PC-3 (cell line): ENCODE data around the gene WDFY4. TPM values are rescaled to one million over a fixed set of nuclear protein-coding genes. Genes with fewer than 3 reads are reported as not detected.

ENCODE experiments used
- ATAC-seq: fragments of 200-7000 bp; cut with Tn5 transposase; 2 replicates; pipeline ENCODE4 v1.9.1; 2020; ENCODE audit warnings: mild to moderate bottlenecking, moderate library complexity
- BruUV-seq: library from RNA; stranded (reverse); fragments of 400-500 nt; replicated peaks from 2 replicates; lab custom pipeline; 2021; lab: Mats Ljungman, UMichigan
- CTCF ChIA-PET: fragments of 300-600 bp; sonication (Branson Sonifier 250); formaldehyde crosslinking; loops from one replicate; lab custom pipeline; 2022; ENCODE audit warnings: antibody characterized with exemption; lab: Charles Lee
- POLR2A ChIA-PET: fragments of 300-600 bp; sonication (Branson Sonifier 250); formaldehyde crosslinking; loops from one replicate; lab custom pipeline; 2022; ENCODE audit warnings: antibody characterized with exemption; ENCODE audit not compliant: unreplicated experiment; lab: Charles Lee
- DNase-seq: peaks from one replicate; pipeline ENCODE4 v3.0.0-alpha.2; 2015
- H2AFZ ChIP-seq: fragments of 300-600 bp; sonication (generic); 2 replicates; pipeline ENCODE4 v1.6.0; 2016; ENCODE audit warnings: antibody characterized with exemption, low read length
- H3F3A ChIP-seq: fragments of 300-600 bp; sonication (generic); one replicate; pipeline ENCODE4 v1.6.0; 2017; ENCODE audit warnings: antibody characterized with exemption, low read length, control low read depth, mild to moderate bottlenecking; ENCODE audit not compliant: unreplicated experiment
- H3K27ac ChIP-seq: fragments of 300-600 bp; sonication (generic); 2 replicates; pipeline ENCODE4 v1.5.1; 2016; ENCODE audit warnings: mild to moderate bottlenecking, low read length
- H3K27me3 ChIP-seq: fragments of 300-600 bp; sonication (generic); 2 replicates; pipeline ENCODE4 v1.6.1; 2016; ENCODE audit warnings: low read length, mixed read lengths
- H3K36me3 ChIP-seq: fragments of 300-600 bp; sonication (generic); 2 replicates; pipeline ENCODE4 v1.6.1; 2016; ENCODE audit warnings: low read depth, mixed run types, low read length, mixed read lengths
- H3K4me1 ChIP-seq: fragments of 300-600 bp; sonication (generic); 2 replicates; pipeline ENCODE4 v1.5.1; 2016; ENCODE audit warnings: low read length; ENCODE audit not compliant: insufficient read depth
- H3K4me2 ChIP-seq: fragments of 300-600 bp; sonication (generic); 2 replicates; pipeline ENCODE4 v1.6.0; 2016; ENCODE audit warnings: low read length
- H3K4me3 ChIP-seq: fragments of 300-600 bp; sonication (generic); 2 replicates; pipeline ENCODE4 v1.5.1; 2016; ENCODE audit warnings: mild to moderate bottlenecking, low read length, mixed read lengths
- H3K79me2 ChIP-seq: fragments of 300-600 bp; sonication (generic); 2 replicates; pipeline ENCODE4 v1.6.1; 2017; ENCODE audit warnings: low read length, mixed read lengths
- H3K9ac ChIP-seq: fragments of 300-600 bp; sonication (generic); 2 replicates; pipeline ENCODE4 v1.6.0; 2016; ENCODE audit warnings: mild to moderate bottlenecking, low read length
- H3K9me2 ChIP-seq: fragments of 300-600 bp; sonication (generic); replicated peaks from 2 replicates; pipeline ENCODE4 v1.6.1; 2016; ENCODE audit warnings: mixed run types, low read length, mixed read lengths
- H3K9me3 ChIP-seq: fragments of 300-600 bp; sonication (generic); 2 replicates; pipeline ENCODE4 v1.6.1; 2016; ENCODE audit warnings: low read length, mixed read lengths
- H4K20me1 ChIP-seq: fragments of 300-600 bp; sonication (generic); 2 replicates; pipeline ENCODE4 v1.6.1; 2016; ENCODE audit warnings: low read length, mixed read lengths
- CTCF ChIP-seq: fragments of 300-600 bp; sonication (generic); conservative IDR thresholded peaks from 2 replicates; pipeline ENCODE4 v1.5.1; 2017; ENCODE audit warnings: antibody characterized with exemption, low read depth, mild to moderate bottlenecking, low read length
- EZH2 ChIP-seq: fragments of 300-600 bp; sonication (generic); IDR thresholded peaks from one replicate; pipeline ENCODE4 v1.6.1; 2017; ENCODE audit warnings: antibody characterized with exemption, mild to moderate bottlenecking, low read length; ENCODE audit not compliant: unreplicated experiment
- EZH2phosphoT487 ChIP-seq: fragments of 300-600 bp; sonication (generic); IDR thresholded peaks from 2 replicates; pipeline ENCODE4 v1.6.1; 2018; ENCODE audit warnings: mild to moderate bottlenecking, antibody characterized with exemption, low read length, borderline replicate concordance
- intact Hi-C: fragments of 100-400 bp; cut with micrococcal nuclease; formaldehyde crosslinking; loops from 2 replicates; pipeline ENCODE4 v1.9.0; 2023
- total RNA-seq: library from RNA; depleted of rRNA; stranded (reverse); fragments of >200 nt; gene quantifications from 2 replicates; pipeline ENCODE4 v1.2.3, GENCODE V29; 2014

WDFY4 gene
- total RNA-seq, 1 experiment from 2014 or later, result not detected

DNA sequence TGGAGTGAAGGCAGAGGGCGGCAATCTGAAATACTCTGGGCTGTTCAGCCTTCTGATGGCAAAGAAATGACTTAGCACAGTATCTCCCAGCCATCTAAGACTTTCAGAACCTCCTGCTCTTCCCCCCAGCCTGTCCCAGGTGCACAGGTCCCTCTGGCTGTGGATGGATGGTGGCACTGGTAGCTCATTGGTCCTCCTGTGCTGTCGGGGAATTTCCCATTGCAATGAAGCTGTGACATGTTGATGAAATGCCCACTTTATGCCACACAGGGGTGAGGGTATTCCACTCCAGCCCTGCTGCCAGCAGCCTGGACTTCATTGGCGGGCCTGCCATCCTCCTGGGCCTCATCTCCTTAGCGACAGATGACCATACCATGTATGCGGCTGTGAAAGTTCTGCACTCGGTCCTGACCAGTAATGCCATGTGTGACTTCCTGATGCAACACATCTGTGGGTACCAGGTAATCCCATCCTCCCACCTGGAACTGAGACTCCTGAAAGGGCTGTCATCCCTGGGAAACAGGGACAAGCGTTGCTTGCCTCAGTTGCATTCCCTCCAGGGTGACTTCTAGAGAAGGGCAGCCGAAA is 105.9 kb downstream of the WDFY4 start:
- no peak overlapping the region for H3K4me2 ChIP-seq
- BruUV-seq, result no TSS peak
- ChIA-PET POLR2A (no interaction called here), CTCF (no interaction called here)
- H3K4me1 ChIP-seq, result no peaks in the 10 kb centered on the region
- H3K9me2 ChIP-seq, result no peaks in the 10 kb centered on the region
- H4K20me1 ChIP-seq, result no peaks in the 10 kb centered on the region
- peaks cover 7% of the 10 kb centered on the region for H3K9me3 ChIP-seq
- TF ChIP-seq CTCF, result no peak
- no peak for TF ChIP-seq EZH2
- no peak for TF ChIP-seq EZH2phosphoT487
- intact Hi-C loops, result no loop called here
- H3K36me3 ChIP-seq, result no peaks in the 10 kb centered on the region
- no peak for ATAC-seq
- peaks cover 72% of the 10 kb centered on the region for H3K27me3 ChIP-seq
- no peaks in the 10 kb centered on the region for H3F3A ChIP-seq
- no peak overlapping the region for H3K27ac ChIP-seq
- H3K4me3 ChIP-seq, result no peak overlapping the region
- no peak overlapping the region for H2AFZ ChIP-seq
- DNase-seq, result no peak
- H3K9ac ChIP-seq, result no peak overlapping the region
- no peaks in the 10 kb centered on the region for H3K79me2 ChIP-seq

DNA sequence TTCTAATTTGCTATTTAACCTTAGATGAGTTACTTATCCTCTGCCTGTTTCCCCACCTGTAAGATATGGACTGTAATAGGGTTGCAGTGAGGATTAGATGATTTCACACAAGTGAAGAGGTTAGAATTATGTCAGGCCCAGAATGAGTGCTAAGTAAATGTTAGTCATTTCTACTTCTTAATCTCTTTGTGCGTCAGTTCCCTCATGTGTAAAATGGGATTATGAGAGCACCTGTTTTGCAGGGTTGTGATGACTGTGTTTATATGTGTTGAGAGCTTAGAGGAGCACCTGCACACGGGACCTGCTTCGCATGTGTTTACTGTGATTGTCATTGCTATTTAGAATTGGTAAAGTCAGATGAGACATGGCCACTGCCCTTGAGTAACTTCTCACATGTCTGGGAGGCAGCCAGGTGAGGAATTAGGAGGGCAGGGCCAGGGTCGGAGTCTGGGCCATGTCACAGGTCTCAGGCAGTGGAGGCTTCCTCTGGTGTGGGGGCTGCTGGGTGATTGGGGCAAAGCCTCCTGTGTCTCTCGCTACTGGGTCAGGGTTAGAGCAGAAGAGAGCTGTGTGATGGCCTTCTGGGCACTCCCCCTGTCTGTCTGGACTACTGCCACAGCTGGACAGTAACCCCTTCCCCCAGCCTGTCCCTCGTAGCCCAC is 106.7 kb downstream of the WDFY4 start:
- TF ChIP-seq EZH2phosphoT487 (no peak), EZH2 (no peak)
- no peak for ATAC-seq
- CTCF ChIA-PET, result no interaction called here

DNA sequence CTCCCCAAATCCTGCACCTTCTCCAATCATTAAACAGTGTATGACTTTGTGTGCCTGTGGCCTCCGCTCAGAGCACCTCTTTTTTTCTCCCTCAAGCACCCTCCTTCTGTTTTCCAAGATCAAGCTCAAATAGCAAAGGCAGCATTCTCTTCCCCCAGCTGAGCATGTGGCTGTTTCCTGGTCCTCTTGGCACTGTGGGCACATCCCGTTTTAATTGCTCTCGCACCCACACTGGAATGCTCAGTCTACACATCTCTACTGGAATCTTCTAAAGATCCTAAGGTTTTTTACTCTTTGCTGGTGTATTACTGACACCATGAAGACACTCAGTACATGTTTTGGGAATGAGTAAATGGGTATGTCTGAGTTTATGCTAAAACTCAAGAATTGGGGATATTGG is 107.4 kb downstream of the WDFY4 start:
- no peak overlapping the region for H3K27ac ChIP-seq
- no peak overlapping the region for H2AFZ ChIP-seq
- no peak for DNase-seq
- H4K20me1 ChIP-seq, result no peaks in the 10 kb centered on the region
- no peak for ATAC-seq
- no peak overlapping the region for H3K4me2 ChIP-seq
- ChIA-PET CTCF (no interaction called here), POLR2A (no interaction called here)
- H3K9ac ChIP-seq, result no peak overlapping the region
- H3K4me1 ChIP-seq, result no peaks in the 10 kb centered on the region
- H3K9me3 ChIP-seq, result no peaks in the 10 kb centered on the region
- no peaks in the 10 kb centered on the region for H3F3A ChIP-seq
- intact Hi-C loops, result no loop called here
- TF ChIP-seq EZH2 (no peak), EZH2phosphoT487 (no peak), CTCF (no peak)
- H3K36me3 ChIP-seq, result no peaks in the 10 kb centered on the region
- no peaks in the 10 kb centered on the region for H3K9me2 ChIP-seq
- H3K27me3 ChIP-seq, result peaks cover 77% of the 10 kb centered on the region
- no peak overlapping the region for H3K4me3 ChIP-seq
- no TSS peak for BruUV-seq
- no peaks in the 10 kb centered on the region for H3K79me2 ChIP-seq

More for the DNA sequence above, 106.7 kb downstream of the WDFY4 start:
- no peak overlapping the region for H3K27ac ChIP-seq
- no peaks in the 10 kb centered on the region for H3K9me3 ChIP-seq
- H3K36me3 ChIP-seq, result no peaks in the 10 kb centered on the region
- no peaks in the 10 kb centered on the region for H3K79me2 ChIP-seq
- no peak overlapping the region for H3K4me2 ChIP-seq
- no peaks in the 10 kb centered on the region for H3F3A ChIP-seq
- peaks cover 76% of the 10 kb centered on the region for H3K27me3 ChIP-seq
- no peaks in the 10 kb centered on the region for H3K9me2 ChIP-seq
- H4K20me1 ChIP-seq, result no peaks in the 10 kb centered on the region
- H3K4me1 ChIP-seq, result no peaks in the 10 kb centered on the region
- POLR2A ChIA-PET, result no interaction called here
- H2AFZ ChIP-seq, result no peak overlapping the region
- no peak overlapping the region for H3K9ac ChIP-seq
- DNase-seq, result no peak
- BruUV-seq, result no TSS peak
- H3K4me3 ChIP-seq, result no peak overlapping the region
- intact Hi-C loops, result no loop called here
